ENCODE results near the gene UNC13A.

UNC13A gene

DNA sequence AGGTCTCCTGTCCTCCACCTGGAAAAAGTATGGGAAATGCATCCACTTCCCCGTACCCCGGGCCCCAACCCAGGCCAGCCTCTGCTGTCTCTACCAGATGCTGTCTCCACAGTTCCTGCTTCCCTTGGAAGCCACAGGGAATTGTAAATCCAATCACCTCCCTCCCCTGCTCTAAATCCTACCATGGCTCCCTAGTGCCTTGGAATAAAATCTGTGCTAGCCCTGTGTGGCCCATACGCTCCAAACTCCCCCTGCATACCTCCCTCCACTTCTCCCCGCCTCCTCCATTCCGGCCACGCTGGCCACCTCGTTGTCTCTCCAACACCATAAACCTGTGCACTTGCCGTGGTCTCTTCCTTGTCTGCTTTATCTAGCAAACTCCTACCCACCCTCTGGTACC lies 31.2 kb downstream of the UNC13A start:
- no peak overlapping the region for H3K4me3 ChIP-seq (ENCODE audit: low read depth, low read length)
- TF ChIP-seq, protein P1, sequence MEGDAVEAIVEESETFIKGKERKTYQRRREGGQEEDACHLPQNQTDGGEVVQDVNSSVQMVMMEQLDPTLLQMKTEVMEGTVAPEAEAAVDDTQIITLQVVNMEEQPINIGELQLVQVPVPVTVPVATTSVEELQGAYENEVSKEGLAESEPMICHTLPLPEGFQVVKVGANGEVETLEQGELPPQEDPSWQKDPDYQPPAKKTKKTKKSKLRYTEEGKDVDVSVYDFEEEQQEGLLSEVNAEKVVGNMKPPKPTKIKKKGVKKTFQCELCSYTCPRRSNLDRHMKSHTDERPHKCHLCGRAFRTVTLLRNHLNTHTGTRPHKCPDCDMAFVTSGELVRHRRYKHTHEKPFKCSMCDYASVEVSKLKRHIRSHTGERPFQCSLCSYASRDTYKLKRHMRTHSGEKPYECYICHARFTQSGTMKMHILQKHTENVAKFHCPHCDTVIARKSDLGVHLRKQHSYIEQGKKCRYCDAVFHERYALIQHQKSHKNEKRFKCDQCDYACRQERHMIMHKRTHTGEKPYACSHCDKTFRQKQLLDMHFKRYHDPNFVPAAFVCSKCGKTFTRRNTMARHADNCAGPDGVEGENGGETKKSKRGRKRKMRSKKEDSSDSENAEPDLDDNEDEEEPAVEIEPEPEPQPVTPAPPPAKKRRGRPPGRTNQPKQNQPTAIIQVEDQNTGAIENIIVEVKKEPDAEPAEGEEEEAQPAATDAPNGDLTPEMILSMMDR (IDR thresholded peaks at IDR 0.05; ENCODE audit: low read depth, low read length), result no peak
- no peak for TF ChIP-seq MYC (IDR thresholded peaks at IDR 0.05; ENCODE audit: low read depth, low read length)
- TF ChIP-seq, protein P2, sequence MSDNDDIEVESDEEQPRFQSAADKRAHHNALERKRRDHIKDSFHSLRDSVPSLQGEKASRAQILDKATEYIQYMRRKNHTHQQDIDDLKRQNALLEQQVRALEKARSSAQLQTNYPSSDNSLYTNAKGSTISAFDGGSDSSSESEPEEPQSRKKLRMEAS (IDR thresholded peaks at IDR 0.05; ENCODE audit: low read depth, low read length), result no peak
- no peak for TF ChIP-seq POLR2A (IDR thresholded peaks at IDR 0.05; ENCODE audit: extremely low read depth, insufficient read length)
- DNase-seq (ENCODE audit: low read depth), result no peak

DNA sequence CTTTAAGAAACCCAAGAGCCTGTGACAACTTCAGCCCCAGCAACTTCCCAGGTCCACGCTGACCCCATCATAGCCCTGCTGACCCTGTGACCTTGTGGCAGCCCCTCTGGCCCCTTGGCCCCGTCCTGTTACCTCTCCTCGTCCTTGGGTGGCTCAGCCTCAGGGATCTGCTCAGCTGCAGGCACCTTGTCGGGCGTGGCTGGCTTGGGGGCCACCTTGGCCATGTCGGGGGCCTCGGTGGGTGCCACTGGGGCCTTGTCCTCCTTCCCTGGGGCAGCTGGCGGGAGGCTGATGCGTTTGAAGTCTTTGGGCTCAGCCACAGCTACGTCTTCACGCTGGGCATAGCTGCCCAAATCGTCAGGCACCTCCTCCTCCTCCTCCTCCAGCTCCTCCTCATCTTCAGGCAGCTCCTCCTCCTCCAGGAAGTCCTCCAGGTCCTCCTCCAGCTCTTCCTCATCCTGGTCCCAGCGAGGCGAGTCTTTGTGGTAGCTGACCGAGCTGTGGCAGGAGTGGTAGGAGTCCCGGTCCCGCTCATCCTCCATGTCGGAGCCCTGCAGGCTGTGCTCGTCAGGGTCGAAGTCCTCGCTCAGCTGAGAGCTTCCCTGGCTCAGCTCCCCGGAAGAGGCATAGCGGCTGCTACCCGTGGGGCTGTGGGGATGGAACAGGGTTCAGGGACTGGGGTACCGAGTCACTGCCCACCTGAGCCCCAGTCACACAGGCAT lies 32.2 kb downstream of the UNC13A start:
- TF ChIP-seq POLR2A (IDR thresholded peaks at IDR 0.05; ENCODE audit: extremely low read depth, insufficient read length), result no peak
- TF ChIP-seq, protein P1 (IDR thresholded peaks at IDR 0.05; ENCODE audit: low read depth, low read length), result no peak
- TF ChIP-seq MYC (IDR thresholded peaks at IDR 0.05; ENCODE audit: low read depth, low read length), result no peak
- TF ChIP-seq, protein P2 (IDR thresholded peaks at IDR 0.05; ENCODE audit: low read depth, low read length), result no peak
- H3K4me3 ChIP-seq (ENCODE audit: low read depth, low read length), result no peak overlapping the region
- DNase-seq (ENCODE audit: low read depth), result no peak

DNA sequence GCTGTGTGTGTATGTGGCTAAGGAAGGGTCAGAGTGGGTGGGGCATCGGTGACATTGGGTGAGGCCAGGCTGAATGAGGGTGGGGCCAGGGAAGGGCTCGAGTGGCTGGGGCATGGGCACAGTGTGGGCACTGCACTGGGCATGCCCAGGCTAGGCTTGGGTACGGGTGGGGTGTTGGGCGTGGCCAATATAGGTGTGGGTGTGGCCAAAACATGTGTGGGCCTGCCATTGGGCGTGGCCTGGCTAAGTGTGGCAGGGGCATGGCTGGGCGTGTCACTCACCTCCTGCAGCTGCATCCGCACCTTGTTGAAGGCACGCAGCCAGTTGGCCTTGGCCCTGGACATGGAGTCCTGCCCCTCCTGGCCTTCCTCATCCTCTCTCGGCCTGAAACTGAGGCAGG lies 33.2 kb downstream of the UNC13A start:
- H3K4me3 ChIP-seq (ENCODE audit: low read depth, low read length), result no peak overlapping the region
- DNase-seq (ENCODE audit: low read depth), result no peak

DNA sequence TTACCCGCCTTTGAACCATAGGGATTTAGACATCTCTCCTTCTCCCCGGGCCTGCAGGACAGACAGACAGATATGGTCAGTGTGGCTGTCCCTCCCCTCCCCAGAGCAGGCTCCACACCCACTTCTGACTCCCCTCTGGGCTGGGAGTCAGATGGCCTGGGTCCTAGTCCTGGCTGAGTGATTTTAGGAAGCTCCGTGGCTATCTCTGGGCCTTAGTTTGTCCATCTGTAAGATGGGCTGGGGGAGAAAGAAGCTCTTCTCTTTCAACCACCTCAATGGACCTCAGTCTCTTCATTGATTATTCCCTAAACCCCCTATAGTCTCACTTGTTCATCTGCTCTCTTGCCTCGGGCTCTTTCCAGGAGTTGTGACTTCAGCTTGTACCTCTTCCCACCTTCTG lies 35.5 kb downstream of the UNC13A start:
- DNase-seq (ENCODE audit: low read depth), result no peak

More for the DNA sequence above, 33.2 kb downstream of the UNC13A start:
- TF ChIP-seq, protein P2 (IDR thresholded peaks at IDR 0.05; ENCODE audit: low read depth, low read length), result no peak
- TF ChIP-seq MYC (IDR thresholded peaks at IDR 0.05; ENCODE audit: low read depth, low read length) (no peak), POLR2A (IDR thresholded peaks at IDR 0.05; ENCODE audit: extremely low read depth, insufficient read length) (no peak)
- TF ChIP-seq, protein P1 (IDR thresholded peaks at IDR 0.05; ENCODE audit: low read depth, low read length), result no peak

DNA sequence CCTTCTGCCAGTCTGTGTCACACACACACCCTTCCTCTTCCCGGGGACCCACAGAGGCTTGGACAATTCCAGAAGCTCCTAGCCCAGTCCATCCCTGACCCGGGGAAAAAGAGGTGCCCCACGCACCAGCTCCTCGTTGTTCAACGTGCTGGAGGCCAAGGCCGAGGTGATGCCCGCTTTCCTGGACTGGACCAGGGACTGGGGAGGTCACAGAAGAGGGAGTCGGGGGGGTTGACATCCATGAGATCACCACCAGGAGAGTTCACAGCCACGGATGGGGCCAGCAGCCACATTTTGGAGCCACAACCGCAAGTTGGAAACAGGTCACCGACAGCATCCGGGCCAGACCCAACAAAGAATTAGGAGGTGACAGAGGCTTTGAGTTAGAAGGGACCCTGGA lies 39.4 kb downstream of the UNC13A start:
- TF ChIP-seq, protein P2 (IDR thresholded peaks at IDR 0.05; ENCODE audit: low read depth, low read length), result no peak
- TF ChIP-seq MYC (IDR thresholded peaks at IDR 0.05; ENCODE audit: low read depth, low read length), result no peak
- no peak for TF ChIP-seq POLR2A (IDR thresholded peaks at IDR 0.05; ENCODE audit: extremely low read depth, insufficient read length)
- TF ChIP-seq, protein P1 (IDR thresholded peaks at IDR 0.05; ENCODE audit: low read depth, low read length), result no peak
- DNase-seq (ENCODE audit: low read depth), result no peak
- no peak overlapping the region for H3K4me3 ChIP-seq (ENCODE audit: low read depth, low read length)

More for the DNA sequence above, 35.5 kb downstream of the UNC13A start:
- H3K4me3 ChIP-seq (ENCODE audit: low read depth, low read length), result no peak overlapping the region
- TF ChIP-seq, protein P2 (IDR thresholded peaks at IDR 0.05; ENCODE audit: low read depth, low read length), result no peak
- TF ChIP-seq POLR2A (IDR thresholded peaks at IDR 0.05; ENCODE audit: extremely low read depth, insufficient read length) (no peak), MYC (IDR thresholded peaks at IDR 0.05; ENCODE audit: low read depth, low read length) (no peak)
- TF ChIP-seq, protein P1 (IDR thresholded peaks at IDR 0.05; ENCODE audit: low read depth, low read length), result no peak

Data from NB4 (cell line).